ENCODE results near the gene DRC3. TPM values are rescaled to one million over a fixed set of nuclear protein-coding genes. Genes with fewer than 3 reads are reported as not detected.
"Not testable (repeated sequence)": the region's sequence is repeated elsewhere in the genome, so short reads cannot be mapped to it uniquely, and the experiment has no call there.

Gene DRC3
- total RNA-seq, 1 donor from 2014 or later, result 0.43 TPM

- no peaks in the 10 kb centered on the region for H3K36me3 ChIP-seq (ENCODE audit: insufficient read depth, low read length)
- no peaks in the 10 kb centered on the region for H3K9me3 ChIP-seq (ENCODE audit: insufficient read depth, low read depth, low read length)
- no peak overlapping the region for H3K4me3 Mint-ChIP-seq (ENCODE audit: unreplicated experiment)
- no peaks in the 10 kb centered on the region for H3K27me3 Mint-ChIP-seq (ENCODE audit: low read depth, unreplicated experiment)
- peaks cover 4% of the 10 kb centered on the region for H3K9me3 Mint-ChIP-seq (ENCODE audit: unreplicated experiment)
- H3K4me2 ChIP-seq (ENCODE audit: low read length), result no peak overlapping the region
- FAIRE-seq, result no peak
- no peak overlapping the region for H3K27ac Mint-ChIP-seq (ENCODE audit: unreplicated experiment)
- no peak for DNase-seq (ENCODE audit: low read depth)
- peaks cover 19% of the 10 kb centered on the region for H4K20me1 ChIP-seq (ENCODE audit: insufficient read depth, low read length)
- H3K9ac ChIP-seq (ENCODE audit: low read length), result no peak overlapping the region
- H3K4me3 ChIP-seq (ENCODE audit: insufficient read depth, low read depth, low read length), result no peak overlapping the region
- H3K4me1 ChIP-seq (ENCODE audit: insufficient read depth, low read length), result peaks cover 13% of the 10 kb centered on the region
- no peaks in the 10 kb centered on the region for H3K27me3 ChIP-seq (ENCODE audit: insufficient read depth, low read length)
- TF ChIP-seq CTCF (IDR thresholded peaks at IDR 0.05; ENCODE audit: insufficient read depth, low read depth, low read length) (no peak), EZH2 (IDR thresholded peaks at IDR 0.05; ENCODE audit: insufficient read depth, low read length) (no peak)
- peaks cover 11% of the 10 kb centered on the region for H3K4me1 Mint-ChIP-seq (ENCODE audit: low read depth, unreplicated experiment)
- H3K36me3 Mint-ChIP-seq (ENCODE audit: low read depth, unreplicated experiment), result peaks cover 10% of the 10 kb centered on the region
- no peak overlapping the region for H3K27ac ChIP-seq (ENCODE audit: low read depth, low read length)
- H3K79me2 ChIP-seq (ENCODE audit: insufficient read depth, low read length), result peaks cover 74% of the 10 kb centered on the region
- H2AFZ ChIP-seq (ENCODE audit: low read depth, low read length), result no peak overlapping the region
Observed at GRCh38 chr17:17952691-17953090, 20.0 kb upstream of the DRC3 start.

- H3K4me1 ChIP-seq (ENCODE audit: insufficient read depth, low read length), result peaks cover 18% of the 10 kb centered on the region
- FAIRE-seq, result no peak
- H3K27ac ChIP-seq (ENCODE audit: low read depth, low read length), result no peak overlapping the region
- peaks cover 8% of the 10 kb centered on the region for H4K20me1 ChIP-seq (ENCODE audit: insufficient read depth, low read length)
- peaks cover 70% of the 10 kb centered on the region for H3K79me2 ChIP-seq (ENCODE audit: insufficient read depth, low read length)
- H3K36me3 ChIP-seq (ENCODE audit: insufficient read depth, low read length), result no peaks in the 10 kb centered on the region
- no peaks in the 10 kb centered on the region for H3K9me3 ChIP-seq (ENCODE audit: insufficient read depth, low read depth, low read length)
- H3K4me3 ChIP-seq (ENCODE audit: insufficient read depth, low read depth, low read length), result no peak overlapping the region
- no peak overlapping the region for H3K4me3 Mint-ChIP-seq (ENCODE audit: unreplicated experiment)
- H3K4me2 ChIP-seq (ENCODE audit: low read length), result no peak overlapping the region
- no peaks in the 10 kb centered on the region for H3K27me3 Mint-ChIP-seq (ENCODE audit: low read depth, unreplicated experiment)
- no peak overlapping the region for H3K27ac Mint-ChIP-seq (ENCODE audit: unreplicated experiment)
- H3K27me3 ChIP-seq (ENCODE audit: insufficient read depth, low read length), result no peaks in the 10 kb centered on the region
- H2AFZ ChIP-seq (ENCODE audit: low read depth, low read length), result no peak overlapping the region
- H3K9me3 Mint-ChIP-seq (ENCODE audit: unreplicated experiment), result peaks cover 4% of the 10 kb centered on the region
- peaks cover 10% of the 10 kb centered on the region for H3K36me3 Mint-ChIP-seq (ENCODE audit: low read depth, unreplicated experiment)
- H3K9ac ChIP-seq (ENCODE audit: low read length), result no peak overlapping the region
- H3K4me1 Mint-ChIP-seq (ENCODE audit: low read depth, unreplicated experiment), result peaks cover 24% of the 10 kb centered on the region
- no peak for DNase-seq (ENCODE audit: low read depth)
- TF ChIP-seq EZH2 (IDR thresholded peaks at IDR 0.05; ENCODE audit: insufficient read depth, low read length), result no peak
- no peak for TF ChIP-seq CTCF (IDR thresholded peaks at IDR 0.05; ENCODE audit: insufficient read depth, low read depth, low read length)
Observed at GRCh38 chr17:17954079-17954478, 18.6 kb upstream of the DRC3 start.

GRCh38 chr17:17955790-17956341 is 16.8 kb upstream of the DRC3 start:
- peaks cover 66% of the 10 kb centered on the region for H3K79me2 ChIP-seq (ENCODE audit: insufficient read depth, low read length)

More at GRCh38 chr17:17955790-17956341, 16.8 kb upstream of the DRC3 start:
- peaks cover 27% of the 10 kb centered on the region for H3K4me1 ChIP-seq (ENCODE audit: insufficient read depth, low read length)
- H3K27me3 Mint-ChIP-seq (ENCODE audit: low read depth, unreplicated experiment); H3K27me3 ChIP-seq (ENCODE audit: insufficient read depth, low read length); H3K4me3 Mint-ChIP-seq (ENCODE audit: unreplicated experiment); H3K4me3 ChIP-seq (ENCODE audit: insufficient read depth, low read depth, low read length); H2AFZ ChIP-seq (ENCODE audit: low read depth, low read length); H4K20me1 ChIP-seq (ENCODE audit: insufficient read depth, low read length); FAIRE-seq; H3K27ac ChIP-seq (ENCODE audit: low read depth, low read length); H3K27ac Mint-ChIP-seq (ENCODE audit: unreplicated experiment); H3K4me2 ChIP-seq (ENCODE audit: low read length); DNase-seq (ENCODE audit: low read depth); H3K9me3 Mint-ChIP-seq (ENCODE audit: unreplicated experiment); H3K36me3 ChIP-seq (ENCODE audit: insufficient read depth, low read length); H3K9me3 ChIP-seq (ENCODE audit: insufficient read depth, low read depth, low read length); H3K9ac ChIP-seq (ENCODE audit: low read length): not testable (repeated sequence)
- Mint-ChIP-seq H3K36me3 (ENCODE audit: low read depth, unreplicated experiment) (peaks cover 10% of the 10 kb centered on the region), H3K4me1 (ENCODE audit: low read depth, unreplicated experiment) (peaks cover 38% of the 10 kb centered on the region)
